B cell (primary cell): ENCODE data around the gene G6PC3. TPM values are rescaled to one million over a fixed set of nuclear protein-coding genes. Genes with fewer than 3 reads are reported as not detected.

Source experiments
- ATAC-seq: fragments of 200-7000 bp; cut with Tn5 transposase; one replicate; pipeline ENCODE4 v1.10.0; 2021; ENCODE audit warnings: low read depth, mild to moderate bottlenecking, moderate number of reproducible peaks, moderate library complexity
- CTCF ChIA-PET: fragments of 350-600 bp; sonication (Branson Sonifier 250); formaldehyde crosslinking; loops from one replicate; lab custom pipeline; 2021; ENCODE audit warnings: antibody characterized with exemption, inconsistent platforms; lab: Charles Lee
- POLR2A ChIA-PET: fragments of 350-600 bp; sonication (Branson Sonifier 250); formaldehyde crosslinking; loops from one replicate; lab custom pipeline; 2021; ENCODE audit warnings: antibody characterized with exemption; lab: Charles Lee
- DNase-seq: peaks from one replicate; pipeline ENCODE4 v3.0.0; 2013
- H2AFZ ChIP-seq: 2 replicates; pipeline ENCODE4 v1.6.1; 2012; ENCODE audit warnings: mild to moderate bottlenecking, low read depth, low read length; ENCODE audit not compliant: insufficient read depth, poor library complexity, severe bottlenecking
- H3K27ac ChIP-seq, 2 donors: 1 replicate in 1 of 2; 2 replicates in 1 of 2; pipeline ENCODE4 v1.5.1; 2012 to 2013; ENCODE audit warnings: low read length in 2 of 2, mild to moderate bottlenecking in 2 of 2, moderate library complexity in 1 of 2
- H3K27me3 ChIP-seq, 4 experiments: fragments of 200-600 bp in 1 of 4; sonication (generic) in 1 of 4; replicated peaks in 1 of 4; 1 replicate in 2 of 4; 2 replicates in 2 of 4; pipeline versions ENCODE4 v1.6.1 to v1.7.0; 2013 to 2016; ENCODE audit warnings: low read length in 3 of 4, mild to moderate bottlenecking in 2 of 4, mixed read lengths in 1 of 4, moderate library complexity in 1 of 4; ENCODE audit not compliant: insufficient read depth in 4 of 4, control insufficient read depth in 3 of 4; ENCODE audit errors: control extremely low read depth in 1 of 4
- H3K36me3 ChIP-seq, 2 experiments: replicated peaks in 1 of 2; 1 replicate in 1 of 2; 2 replicates in 1 of 2; pipeline versions ENCODE4 v1.6.1 to v1.7.1; 2013; ENCODE audit warnings: low read length in 1 of 2; ENCODE audit not compliant: insufficient read depth in 2 of 2, control insufficient read depth in 1 of 2; ENCODE audit errors: control extremely low read depth in 1 of 2, extremely low read depth in 1 of 2
- H3K4me1 ChIP-seq, 2 donors: fragments of 200-600 bp in 1 of 2; sonication (generic) in 1 of 2; 1 replicate in 1 of 2; 2 replicates in 1 of 2; pipeline versions ENCODE4 v1.5.1 to v1.6.1; 2013 to 2017; ENCODE audit warnings: low read length in 2 of 2; ENCODE audit not compliant: control insufficient read depth in 2 of 2, insufficient read depth in 2 of 2
- H3K4me2 ChIP-seq: replicated peaks from 2 replicates; pipeline ENCODE3; 2012; ENCODE audit warnings: mild to moderate bottlenecking, low read depth, low read length; ENCODE audit not compliant: poor library complexity, severe bottlenecking
- H3K4me3 ChIP-seq, 5 experiments: fragments of 200-600 bp in 1 of 5; sonication (generic) in 1 of 5; 1 replicate in 3 of 5; 2 replicates in 2 of 5; pipeline versions ENCODE4 v1.5.1 to v1.7.0; 2011 to 2016; ENCODE audit warnings: low read length in 4 of 5, mild to moderate bottlenecking in 4 of 5, low read depth in 2 of 5, control low read depth in 1 of 5, moderate library complexity in 1 of 5; ENCODE audit not compliant: insufficient read depth in 1 of 5; ENCODE audit errors: control extremely low read depth in 1 of 5, extremely low read depth in 1 of 5
- H3K79me2 ChIP-seq: fragments of 200-600 bp; sonication (generic); one replicate; pipeline ENCODE4 v1.6.0; 2016; ENCODE audit warnings: low read length; ENCODE audit not compliant: control insufficient read depth, insufficient read depth
- H3K9ac ChIP-seq: fragments of 200-600 bp; sonication (generic); 2 replicates; pipeline ENCODE4 v1.6.1; 2017; ENCODE audit warnings: mild to moderate bottlenecking, low read length, moderate library complexity
- H3K9me3 ChIP-seq, 3 donors: one replicate each; pipeline versions ENCODE4 v1.6.1 to v1.7.1; 2013; ENCODE audit warnings: low read length in 2 of 3; ENCODE audit not compliant: control insufficient read depth in 2 of 3, insufficient read depth in 1 of 3; ENCODE audit errors: control extremely low read depth in 1 of 3
- H4K20me1 ChIP-seq: 2 replicates; pipeline ENCODE4 v1.6.0; 2012; ENCODE audit warnings: mild to moderate bottlenecking, low read length; ENCODE audit not compliant: insufficient read depth, control insufficient read depth, poor library complexity, severe bottlenecking
- H3K27ac Mint-ChIP-seq: one replicate; pipeline ENCODE4 v1.8.0; 2021; ENCODE audit warnings: mixed read lengths
- H3K27me3 Mint-ChIP-seq: one replicate; pipeline ENCODE4 v1.8.0; 2021; ENCODE audit warnings: mixed read lengths
- H3K4me1 Mint-ChIP-seq: one replicate; pipeline ENCODE4 v1.8.0; 2021; ENCODE audit warnings: mixed read lengths
- H3K4me3 Mint-ChIP-seq: one replicate; pipeline ENCODE4 v1.8.0; 2021; ENCODE audit warnings: mixed read lengths
- H3K9me3 Mint-ChIP-seq: one replicate; pipeline ENCODE4 v1.8.0; 2022; ENCODE audit warnings: mixed read lengths; ENCODE audit not compliant: insufficient read depth
- CTCF ChIP-seq: fragments of 200-600 bp; IDR thresholded peaks from one replicate; pipeline ENCODE4 v1.8.0; 2022; ENCODE audit warnings: antibody characterized with exemption, mild to moderate bottlenecking
- EZH2 ChIP-seq: IDR thresholded peaks from 2 replicates; pipeline ENCODE4 v1.6.1; 2012; ENCODE audit warnings: borderline replicate concordance, low read depth, mild to moderate bottlenecking, moderate library complexity, low read length; ENCODE audit not compliant: insufficient read depth, poor library complexity, severe bottlenecking
- WGBS: methylation state at CpG from one replicate; pipeline ENCODE4 v1.1.5; 2013; ENCODE audit warnings: missing lambda C conversion rate; ENCODE audit not compliant: insufficient coverage; 5-methylcytosine and 5-hydroxymethylcytosine counted together
- intact Hi-C: fragments of 100-400 bp; cut with micrococcal nuclease; formaldehyde crosslinking; loops from one replicate; pipeline ENCODE4 v1.10.0; 2022
- polyA plus RNA-seq: library from polyadenylated mRNA; depleted of rRNA; stranded (reverse); fragments of >200 nt; gene quantifications from 2 replicates; pipeline ENCODE4 v1.2.3, GENCODE V29; 2012
- total RNA-seq, 2 donors: library from RNA; stranded (reverse); fragments of 120-200 nt in 1 of 2; gene quantifications; 1 replicate in 1 of 2; 2 replicates in 1 of 2; pipeline versions ENCODE4 v1.2.3 to v1.2.4, GENCODE V29; 2013 to 2022

G6PC3 gene
- total and polyA plus RNA-seq, 2 donors (not counting 1 experiment from before 2014, with no cell fraction given), result 24.3 to 28.5 TPM

GRCh38 chr17:44022246-44022645 lies 48.3 kb upstream of the G6PC3 start:
- POLR2A ChIA-PET, result no interaction called here
- no peak overlapping the region for H3K4me3 Mint-ChIP-seq
- Histone ChIP-seq H3K4me3 (no peak overlapping the region), H2AFZ (no peak overlapping the region), H3K27ac (no peak overlapping the region), H3K27me3 (no peaks in the 10 kb centered on the region), H3K4me1 (no peaks in the 10 kb centered on the region), H3K9me3 (no peaks in the 10 kb centered on the region), H3K36me3 (no peaks in the 10 kb centered on the region), H3K4me2 (no peak overlapping the region), H4K20me1 (no peaks in the 10 kb centered on the region), H3K9ac (no peak overlapping the region), H3K79me2 (no peaks in the 10 kb centered on the region)
- H3K9me3 Mint-ChIP-seq, result no peaks in the 10 kb centered on the region
- no peaks in the 10 kb centered on the region for H3K27me3 Mint-ChIP-seq
- H3K27ac Mint-ChIP-seq, result no peak overlapping the region
- TF ChIP-seq EZH2 (no peak), CTCF (no peak)
- ATAC-seq, result no peak
- CTCF ChIA-PET, result interaction anchor here (0.5 kb wide), 1 partner anchor 27 kb away, joined by 5 read pairs; no protein-coding TSS in a partner anchor
- intact Hi-C loops, result no loop called here
- no peak for DNase-seq
- WGBS, result 90% methylated on average over 2 of the region's 2 CpGs
- H3K4me1 Mint-ChIP-seq, result no peaks in the 10 kb centered on the region

GRCh38 chr17:44023545-44024270 lies 46.8 kb upstream of the G6PC3 start:
- Histone ChIP-seq H4K20me1 (no peaks in the 10 kb centered on the region), H3K4me3 (no peak overlapping the region), H3K9ac (no peak overlapping the region), H3K4me1 (no peaks in the 10 kb centered on the region), H3K79me2 (no peaks in the 10 kb centered on the region), H3K36me3 (no peaks in the 10 kb centered on the region), H3K27ac (no peak overlapping the region), H3K4me2 (no peak overlapping the region), H3K9me3 (no peaks in the 10 kb centered on the region), H3K27me3 (no peaks in the 10 kb centered on the region), H2AFZ (no peak overlapping the region)
- ChIA-PET POLR2A (interaction anchor here (0.7 kb wide), 1 partner anchor 46 kb away, joined by 5 read pairs; no protein-coding TSS in a partner anchor), CTCF (interaction anchor here (0.8 to 2.7 kb wide), 2 partner anchors 17 to 187 kb away, joined by 3 to 9 read pairs; no protein-coding TSS in a partner anchor)
- DNase-seq (no peak), ATAC-seq (no peak)
- Mint-ChIP-seq H3K4me1 (no peaks in the 10 kb centered on the region), H3K27ac (no peak overlapping the region), H3K9me3 (no peaks in the 10 kb centered on the region), H3K4me3 (no peak overlapping the region), H3K27me3 (no peaks in the 10 kb centered on the region)
- 93% methylated on average over 20 of the region's 22 CpGs for WGBS
- intact Hi-C loops, result no loop called here
- TF ChIP-seq EZH2 (no peak), CTCF (no peak)
